ENCODE results near the gene HTR3D.
"Not testable (repeated sequence)": the region's sequence is repeated elsewhere in the genome, so short reads cannot be mapped to it uniquely, and the experiment has no call there.

Gene HTR3D

GRCh38 chr3:184029443-184029842 is 2.1 kb upstream of the HTR3D start:
- DNase-seq (ENCODE audit: low spot score in 2 of 2), result no peak
- Mint-ChIP-seq H3K4me3 (no peak overlapping the region), H3K9me3 (no peaks in the 10 kb centered on the region), H3K36me3 (no peaks in the 10 kb centered on the region), H3K27ac (no peak overlapping the region), H3K4me1 (no peaks in the 10 kb centered on the region), H3K27me3 (peaks cover 5% of the 10 kb centered on the region)
- ATAC-seq (ENCODE audit: low read depth), result no peak

- H3K27ac Mint-ChIP-seq, result no peak overlapping the region
- ATAC-seq (ENCODE audit: low read depth) (no peak), DNase-seq (ENCODE audit: low spot score in 2 of 2) (no peak)
- H3K4me3 Mint-ChIP-seq, result no peak overlapping the region
- H3K36me3 Mint-ChIP-seq, result no peaks in the 10 kb centered on the region
- H3K4me1 Mint-ChIP-seq, result no peaks in the 10 kb centered on the region
- peaks cover 5% of the 10 kb centered on the region for H3K27me3 Mint-ChIP-seq
- no peaks in the 10 kb centered on the region for H3K9me3 Mint-ChIP-seq
These were observed 1.0 kb upstream of the HTR3D start for GRCh38 chr3:184030536-184030935.

- Mint-ChIP-seq H3K36me3 (no peaks in the 10 kb centered on the region), H3K27ac (no peak overlapping the region), H3K4me1 (no peaks in the 10 kb centered on the region)
These were observed 6.3 kb downstream of the HTR3D start for GRCh38 chr3:184037816-184038215.

GRCh38 chr3:184038307-184038706 is 6.8 kb downstream of the HTR3D start:
- not testable (repeated sequence) for DNase-seq (ENCODE audit: low spot score in 2 of 2); H3K27ac Mint-ChIP-seq; H3K27me3 Mint-ChIP-seq; H3K9me3 Mint-ChIP-seq; H3K4me1 Mint-ChIP-seq; H3K36me3 Mint-ChIP-seq; ATAC-seq (ENCODE audit: low read depth); H3K4me3 Mint-ChIP-seq

More at GRCh38 chr3:184037816-184038215, 6.3 kb downstream of the HTR3D start:
- Mint-ChIP-seq H3K27me3 (peaks cover 2% of the 10 kb centered on the region), H3K9me3 (no peaks in the 10 kb centered on the region), H3K4me3 (no peak overlapping the region)
- no peak for ATAC-seq (ENCODE audit: low read depth)
- DNase-seq (ENCODE audit: low spot score in 2 of 2), result no peak

GRCh38 chr3:184039414-184039813 is 7.9 kb downstream of the HTR3D start:
- no peaks in the 10 kb centered on the region for H3K36me3 Mint-ChIP-seq
- H3K4me1 Mint-ChIP-seq, result no peaks in the 10 kb centered on the region
- ATAC-seq (ENCODE audit: low read depth) (no peak), DNase-seq (ENCODE audit: low spot score in 2 of 2) (no peak)
- H3K9me3 Mint-ChIP-seq, result no peaks in the 10 kb centered on the region
- no peak overlapping the region for H3K27ac Mint-ChIP-seq
- H3K4me3 Mint-ChIP-seq, result no peak overlapping the region
- H3K27me3 Mint-ChIP-seq, result peaks cover 2% of the 10 kb centered on the region

GRCh38 chr3:184040010-184040409 is 8.5 kb downstream of the HTR3D start:
- ATAC-seq (ENCODE audit: low read depth) (no peak), DNase-seq (ENCODE audit: low spot score in 2 of 2) (no peak)
- Mint-ChIP-seq H3K9me3 (no peaks in the 10 kb centered on the region), H3K27ac (no peak overlapping the region), H3K27me3 (peaks cover 2% of the 10 kb centered on the region), H3K4me3 (no peak overlapping the region), H3K4me1 (no peaks in the 10 kb centered on the region), H3K36me3 (no peaks in the 10 kb centered on the region)

- H3K27ac Mint-ChIP-seq, result no peak overlapping the region
- H3K27me3 Mint-ChIP-seq, result peaks cover 4% of the 10 kb centered on the region
- H3K9me3 Mint-ChIP-seq, result no peaks in the 10 kb centered on the region
- DNase-seq (ENCODE audit: low spot score in 2 of 2), result no peak
- no peaks in the 10 kb centered on the region for H3K36me3 Mint-ChIP-seq
- no peak for ATAC-seq (ENCODE audit: low read depth)
- H3K4me1 Mint-ChIP-seq, result no peaks in the 10 kb centered on the region
- no peak overlapping the region for H3K4me3 Mint-ChIP-seq
These were observed 11.1 kb downstream of the HTR3D start for GRCh38 chr3:184042617-184043016.

GRCh38 chr3:184045995-184046394 is 14.5 kb downstream of the HTR3D start:
- DNase-seq (ENCODE audit: low spot score in 2 of 2), result no peak
- Mint-ChIP-seq H3K4me3 (no peak overlapping the region), H3K27ac (no peak overlapping the region), H3K9me3 (no peaks in the 10 kb centered on the region), H3K27me3 (peaks cover 7% of the 10 kb centered on the region), H3K36me3 (no peaks in the 10 kb centered on the region), H3K4me1 (no peaks in the 10 kb centered on the region)
- no peak for ATAC-seq (ENCODE audit: low read depth)

GRCh38 chr3:184050217-184050847 is 18.8 kb downstream of the HTR3D start:
- no peak for ATAC-seq (ENCODE audit: low read depth)
- H3K36me3 Mint-ChIP-seq, result no peaks in the 10 kb centered on the region
- H3K4me3 Mint-ChIP-seq, result no peak overlapping the region
- H3K27me3 Mint-ChIP-seq, result peaks cover 8% of the 10 kb centered on the region
- DNase-seq (ENCODE audit: low spot score in 2 of 2), result no peak
- no peak overlapping the region for H3K27ac Mint-ChIP-seq
- no peaks in the 10 kb centered on the region for H3K9me3 Mint-ChIP-seq
- H3K4me1 Mint-ChIP-seq, result no peaks in the 10 kb centered on the region

- H3K4me3 Mint-ChIP-seq, result no peak within 1 kb of the TSS
- H3K27me3 Mint-ChIP-seq, result peaks cover 8% of the 10 kb centered on the region
- H3K36me3 Mint-ChIP-seq, result no peaks in the 10 kb centered on the region
- no peaks in the 10 kb centered on the region for H3K9me3 Mint-ChIP-seq
- H3K27ac Mint-ChIP-seq, result no peak within 1 kb of the TSS
- DNase-seq (ENCODE audit: low spot score in 2 of 2) (no peak), ATAC-seq (ENCODE audit: low read depth) (no peak)
- H3K4me1 Mint-ChIP-seq, result no peaks in the 10 kb centered on the region
These were observed 21.2 kb downstream of the HTR3D start, which contains the start of gene HTR3C for GRCh38 chr3:184052767-184053166. Gene HTR3C, plus strand, starts transcription at chr3:184053047. Its CDS starts 34 bp downstream, at chr3:184053081.

GRCh38 chr3:184058029-184058428 is 26.5 kb downstream of the HTR3D start:
- H3K4me1 Mint-ChIP-seq, result no peaks in the 10 kb centered on the region
- H3K36me3 Mint-ChIP-seq, result no peaks in the 10 kb centered on the region
- no peaks in the 10 kb centered on the region for H3K9me3 Mint-ChIP-seq
- ATAC-seq (ENCODE audit: low read depth) (no peak), DNase-seq (ENCODE audit: low spot score in 2 of 2) (no peak)
- H3K27ac Mint-ChIP-seq, result no peak overlapping the region
- H3K27me3 Mint-ChIP-seq, result peaks cover 10% of the 10 kb centered on the region
- no peak overlapping the region for H3K4me3 Mint-ChIP-seq

GRCh38 chr3:184059424-184059823 is 27.9 kb downstream of the HTR3D start:
- H3K4me3 Mint-ChIP-seq, result no peak overlapping the region
- H3K27me3 Mint-ChIP-seq, result peaks cover 8% of the 10 kb centered on the region
- DNase-seq (ENCODE audit: low spot score in 2 of 2) (no peak), ATAC-seq (ENCODE audit: low read depth) (no peak)
- no peaks in the 10 kb centered on the region for H3K36me3 Mint-ChIP-seq
- H3K27ac Mint-ChIP-seq, result no peak overlapping the region
- H3K9me3 Mint-ChIP-seq, result no peaks in the 10 kb centered on the region
- no peaks in the 10 kb centered on the region for H3K4me1 Mint-ChIP-seq

- H3K27ac Mint-ChIP-seq, result no peak overlapping the region
- peaks cover 10% of the 10 kb centered on the region for H3K27me3 Mint-ChIP-seq
- H3K4me1 Mint-ChIP-seq, result no peaks in the 10 kb centered on the region
- H3K9me3 Mint-ChIP-seq, result no peaks in the 10 kb centered on the region
- H3K36me3 Mint-ChIP-seq, result no peaks in the 10 kb centered on the region
- ATAC-seq (ENCODE audit: low read depth) (no peak), DNase-seq (ENCODE audit: low spot score in 2 of 2) (no peak)
- no peak overlapping the region for H3K4me3 Mint-ChIP-seq
These were observed 31.1 kb downstream of the HTR3D start for GRCh38 chr3:184062637-184063036.

- Mint-ChIP-seq H3K4me3 (no peak overlapping the region), H3K27me3 (peaks cover 14% of the 10 kb centered on the region), H3K36me3 (peaks cover 3% of the 10 kb centered on the region), H3K4me1 (no peaks in the 10 kb centered on the region), H3K27ac (no peak overlapping the region), H3K9me3 (peaks cover 6% of the 10 kb centered on the region)
- DNase-seq (ENCODE audit: low spot score in 2 of 2) (no peak), ATAC-seq (ENCODE audit: low read depth) (no peak)
These were observed 34.7 kb downstream of the HTR3D start for GRCh38 chr3:184066211-184066610.

GRCh38 chr3:184067573-184068055 is 36.1 kb downstream of the HTR3D start:
- H3K4me1 Mint-ChIP-seq, result no peaks in the 10 kb centered on the region
- H3K27ac Mint-ChIP-seq, result no peak overlapping the region
- H3K36me3 Mint-ChIP-seq, result peaks cover 3% of the 10 kb centered on the region
- DNase-seq (ENCODE audit: low spot score in 2 of 2) (no peak), ATAC-seq (ENCODE audit: low read depth) (no peak)
- H3K9me3 Mint-ChIP-seq, result peaks cover 6% of the 10 kb centered on the region
- no peak overlapping the region for H3K4me3 Mint-ChIP-seq
- H3K27me3 Mint-ChIP-seq, result peaks cover 15% of the 10 kb centered on the region
